ENCODE measurements around the gene HMGCL.

The HMGCL gene

GRCh38 chr1:23772854-23773242, 52.4 kb downstream of the HMGCL start:
- DNase-seq: no peak

- DNase-seq: no peak
Observed at GRCh38 chr1:23772049-23772853, 53.0 kb downstream of the HMGCL start.

DNA sequence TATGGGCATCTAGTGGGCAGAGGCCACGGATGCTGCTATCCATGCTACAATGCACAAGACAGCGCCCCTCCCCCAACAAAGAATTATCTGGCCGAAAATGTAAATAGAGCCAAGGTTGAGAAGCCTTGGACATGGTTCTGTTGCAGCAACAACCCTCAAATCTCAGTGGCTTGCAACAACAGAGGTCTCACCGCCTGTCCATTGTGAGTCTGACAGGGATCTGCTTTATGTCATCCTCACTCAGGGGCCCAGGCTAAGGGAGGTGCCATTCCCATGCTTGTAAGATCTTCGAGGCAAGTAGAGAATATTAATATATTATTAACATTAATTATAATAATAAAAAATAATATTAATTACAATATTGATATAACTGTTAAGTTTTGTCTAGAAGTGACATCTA, 56.5 kb downstream of the HMGCL start:
- no peak for DNase-seq

GRCh38 chr1:23763041-23763577, 62.1 kb downstream of the HMGCL start:
- no peak for DNase-seq

DNA sequence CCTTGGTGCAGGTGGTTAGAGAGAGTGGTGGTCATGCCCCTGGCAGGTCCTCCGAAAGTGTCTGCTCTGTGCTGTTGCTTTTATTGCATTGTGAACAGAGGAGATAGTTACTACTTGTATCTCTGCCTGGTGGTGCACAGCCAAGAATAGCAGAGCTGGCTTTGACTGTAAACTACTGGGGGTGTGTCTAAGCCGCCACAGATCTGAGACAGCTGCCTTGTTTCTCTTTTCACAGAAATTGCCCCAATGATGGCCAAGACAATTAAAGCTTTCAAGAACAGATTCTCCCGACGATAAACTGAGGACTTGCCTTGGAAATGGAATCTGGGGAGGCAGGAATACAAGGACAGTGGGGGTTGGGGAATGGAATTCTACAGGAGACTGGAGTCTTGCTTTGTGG, 66.0 kb downstream of the HMGCL start:
- no peak for DNase-seq

DNA sequence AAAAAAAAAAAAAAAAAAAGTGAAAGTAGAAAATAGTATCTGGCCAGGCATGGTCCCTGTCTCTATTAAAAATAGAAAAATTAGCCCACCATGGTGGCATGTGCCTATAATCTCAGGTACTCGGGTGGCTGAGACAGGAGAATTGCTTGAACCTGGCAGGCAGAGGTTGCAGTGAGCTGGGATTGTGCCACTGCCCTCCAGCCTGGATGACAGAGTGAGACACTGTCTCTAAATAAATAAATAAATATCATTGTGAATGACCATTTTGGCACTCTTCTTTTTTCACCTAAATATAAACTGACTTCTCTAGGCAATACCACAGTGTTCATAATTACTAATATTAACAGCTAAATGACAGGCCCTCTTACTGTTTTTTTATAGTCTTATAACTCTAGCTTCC, 67.4 kb downstream of the HMGCL start:
- no peak for DNase-seq

DNA sequence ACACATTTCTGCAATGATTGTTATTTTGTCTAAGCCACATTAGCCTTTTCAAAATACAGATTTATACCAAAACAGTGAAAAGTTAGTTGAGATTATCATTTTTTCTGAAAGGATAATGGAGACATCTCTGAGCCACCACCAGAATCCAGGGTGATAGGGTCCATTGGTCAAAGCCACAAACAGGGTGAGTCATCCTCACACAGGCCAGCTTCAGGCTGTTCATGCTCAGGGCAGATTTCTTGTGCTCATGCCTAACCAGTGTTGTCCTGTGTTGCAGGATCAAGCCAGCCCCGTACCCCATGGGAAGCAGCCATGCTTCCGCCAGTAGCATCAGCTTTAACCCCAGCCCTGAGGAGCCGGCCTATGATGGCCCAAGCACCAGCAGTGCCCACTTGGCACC, 68.6 kb downstream of the HMGCL start:
- DNase-seq: no peak

DNA sequence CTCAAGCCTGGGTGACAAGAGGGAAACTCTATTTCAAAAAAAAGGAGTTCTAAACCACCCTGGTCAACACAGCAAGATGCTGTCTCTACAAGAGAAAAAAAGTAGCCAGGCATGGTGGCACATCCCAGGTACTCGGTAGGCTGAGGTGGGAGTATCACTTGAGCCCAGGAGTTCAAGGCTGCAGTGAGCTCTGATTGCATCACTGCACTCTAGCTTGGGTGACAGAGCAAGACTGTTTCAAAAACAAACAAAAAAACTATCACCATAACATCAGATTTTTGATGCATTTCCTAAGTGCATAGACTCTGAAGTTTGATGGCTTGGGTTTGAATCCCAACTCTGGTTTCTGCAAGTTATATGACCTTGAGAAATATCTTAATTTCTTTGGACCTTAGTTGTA, 72.3 kb downstream of the HMGCL start:
- no peak for DNase-seq
